Hair follicle dermal papilla cell (primary cell): Measurements from ENCODE around the gene B4GAT1. TPM values are rescaled to one million over a fixed set of nuclear protein-coding genes. Genes with fewer than 3 reads are reported as not detected.

Experiments
- small RNA-seq: library from RNA; depleted of rRNA; stranded (forward); fragments of <200 nt; gene quantifications from one replicate; pipeline ENCODE3, GENCODE V24; 2012
- total RNA-seq: library from RNA; depleted of rRNA; stranded (reverse); fragments of >200 nt; gene quantifications from 2 replicates; pipeline ENCODE4 v1.2.3, GENCODE V29; 2012

Gene B4GAT1
- total RNA-seq, result 28.3 and 29.0 TPM in 2 replicates

GRCh38 chr11:66347425-66348276, at the start of gene B4GAT1:
B4GAT1 (minus strand) TSS chr11:66347629; CDS start chr11:66347545, 84 bp downstream.

GRCh38 chr11:66371627-66372415, 24.4 kb upstream of the B4GAT1 start, which contains the start of gene SLC29A2:
SLC29A2 (minus strand) TSS chr11:66371760; CDS start chr11:66371591, 169 bp downstream.

GRCh38 chr11:66344550-66345315, 2.7 kb downstream of the B4GAT1 start, which contains the start of gene BRMS1:
BRMS1 (minus strand) TSS chr11:66345104; CDS start chr11:66342234, 2,870 bp downstream.

GRCh38 chr11:66336234-66337102, 11.0 kb downstream of the B4GAT1 start, which contains the start of gene RIN1:
RIN1 (minus strand) TSS chr11:66336434; CDS start chr11:66336402, 32 bp downstream.

GRCh38 chr11:66316849-66317251, 30.6 kb downstream of the B4GAT1 start, which contains the start of gene CD248:
CD248 (minus strand) TSS chr11:66317044; CDS start chr11:66317027, 17 bp downstream.

Small RNA genes lying within 50 kb of the gene (small RNA-seq; reads per million reads assigned to genes)
- gene RF00017 (not detected), gene RNU1-84P (2.1 reads per million, percentile 49 among the genes with 10 or more reads in this experiment)

Other genes starting within 250 kb of the B4GAT1 start
- gene KLC2, start 89.9 kb downstream of the B4GAT1 start, total RNA-seq, result 19.9 and 22.6 TPM in 2 replicates
- gene RAB1B, start 79.0 kb downstream of the B4GAT1 start, total RNA-seq, result 98.2 and 118 TPM in 2 replicates
- 0.16 TPM in 1 of 2 replicates, not detected in the other for gene CNIH2, start 69.5 kb downstream of the B4GAT1 start, total RNA-seq
- 148 and 155 TPM in 2 replicates for gene YIF1A, start 58.5 kb downstream of the B4GAT1 start, total RNA-seq
- 0.16 and 0.24 TPM in 2 replicates for gene TMEM151A, start 55.7 kb downstream of the B4GAT1 start, total RNA-seq
- 172 and 174 TPM in 2 replicates for gene CD248, start 30.6 kb downstream of the B4GAT1 start, total RNA-seq
- gene RIN1, start 11.2 kb downstream of the B4GAT1 start, total RNA-seq, result 32.3 and 32.9 TPM in 2 replicates
- gene BRMS1, start 2.5 kb downstream of the B4GAT1 start, total RNA-seq, result 35.4 and 40.2 TPM in 2 replicates
- 0.24 and 0.81 TPM in 2 replicates for gene SLC29A2, start 24.1 kb upstream of the B4GAT1 start, total RNA-seq
- gene NPAS4, start 73.4 kb upstream of the B4GAT1 start, total RNA-seq, result under 0.01 TPM in 1 of 2 replicates, not detected in the other
- 19.0 and 24.8 TPM in 2 replicates for gene MRPL11, start 91.2 kb upstream of the B4GAT1 start, total RNA-seq
- 21.5 and 23.9 TPM in 2 replicates for gene PELI3, start 119.3 kb upstream of the B4GAT1 start, total RNA-seq
- 38.9 and 43.0 TPM in 2 replicates for gene DPP3, start 132.8 kb upstream of the B4GAT1 start, total RNA-seq
- gene BBS1, start 163.0 kb upstream of the B4GAT1 start, total RNA-seq, result 30.4 and 43.0 TPM in 2 replicates
- 8.8 and 10.9 TPM in 2 replicates for gene ZDHHC24, start 198.4 kb upstream of the B4GAT1 start, total RNA-seq
- 0.16 TPM in 1 of 2 replicates, not detected in the other for gene ACTN3, start 199.3 kb upstream of the B4GAT1 start, total RNA-seq
- 37.2 and 39.9 TPM in 2 replicates for gene CTSF, start 221.0 kb upstream of the B4GAT1 start, total RNA-seq
- 0.49 and 0.85 TPM in 2 replicates for gene CCDC87, start 245.4 kb upstream of the B4GAT1 start, total RNA-seq
- 25.7 and 31.0 TPM in 2 replicates for gene CCS, start 245.6 kb upstream of the B4GAT1 start, total RNA-seq